Upper lobe of right lung (tissue), 1 donor: ENCODE data around the gene KRTAP10-4. TPM values are rescaled to one million over a fixed set of nuclear protein-coding genes. Genes with fewer than 3 reads are reported as not detected.

Experiments
- ATAC-seq: fragments of 200-7000 bp; cut with Tn5 transposase; one replicate; pipeline ENCODE4 v1.9.1; 2020; ENCODE audit warnings: mild to moderate bottlenecking, moderate library complexity
- DNase-seq: peaks from one replicate; pipeline ENCODE4 v3.0.0-alpha.2; 2020
- H3K27ac ChIP-seq: fragments of 200-600 bp; one replicate; pipeline ENCODE4 v1.8.0; 2022
- H3K27me3 ChIP-seq: fragments of 200-600 bp; one replicate; pipeline ENCODE4 v1.8.0; 2022; ENCODE audit warnings: mild to moderate bottlenecking
- H3K36me3 ChIP-seq: fragments of 200-600 bp; one replicate; pipeline ENCODE4 v1.8.0; 2022
- H3K4me1 ChIP-seq: fragments of 200-600 bp; one replicate; pipeline ENCODE4 v1.8.0; 2022
- H3K4me3 ChIP-seq: fragments of 200-600 bp; one replicate; pipeline ENCODE4 v1.8.0; 2022; ENCODE audit warnings: mild to moderate bottlenecking
- H3K9me3 ChIP-seq: fragments of 200-600 bp; one replicate; pipeline ENCODE4 v1.8.0; 2022
- CTCF ChIP-seq: fragments of 200-600 bp; IDR thresholded peaks from one replicate; pipeline ENCODE4 v1.8.0; 2022; ENCODE audit warnings: antibody characterized with exemption
- intact Hi-C: fragments of 100-400 bp; cut with DNase I; formaldehyde crosslinking; loops from one replicate; pipeline ENCODE4 v1.11.0; 2022
- total RNA-seq: library from RNA; stranded (reverse); fragmentation: NEBNext Ultra II Directional; extraction: Animal tissue kit (Norgen Biotek cat#: 25700); gene quantifications from one replicate; pipeline ENCODE4 v1.2.1, GENCODE V29; 2021
- donor health status: DM: no; HTN: yes; CAD: no; lungs with severe emphysema.

Gene KRTAP10-4
- total RNA-seq, 1 donor from 2014 or later = not detected

- ATAC-seq (no peak), DNase-seq (peak; percentile 52)
- no peak for TF ChIP-seq CTCF
- peaks cover 4% of the 10 kb centered on the region for H3K27me3 ChIP-seq
- no peaks in the 10 kb centered on the region for H3K36me3 ChIP-seq
- H3K9me3 ChIP-seq = no peaks in the 10 kb centered on the region
- intact Hi-C loops = no loop called here
- H3K4me3 ChIP-seq = no peak within 1 kb of the TSS
- H3K4me1 ChIP-seq = no peaks in the 10 kb centered on the region
- no peak within 1 kb of the TSS for H3K27ac ChIP-seq
Observed at GRCh38 chr21:44539991-44540666, 33.4 kb upstream of the KRTAP10-4 start, which contains the start of gene KRTAP10-1. TSS of gene KRTAP10-1 (minus strand) at chr21:44540195. CDS start at chr21:44540150, 45 bp downstream.

- Histone ChIP-seq H3K4me1 (no peaks in the 10 kb centered on the region), H3K36me3 (no peaks in the 10 kb centered on the region), H3K27me3 (peaks cover 4% of the 10 kb centered on the region), H3K27ac (no peak overlapping the region), H3K9me3 (no peaks in the 10 kb centered on the region), H3K4me3 (no peak overlapping the region)
- intact Hi-C loops = no loop called here
- no peak for ATAC-seq
- DNase-seq = no peak
- TF ChIP-seq CTCF = no peak
Observed at GRCh38 chr21:44540741-44541288, 32.7 kb upstream of the KRTAP10-4 start.

GRCh38 chr21:44542716-44543115 is 30.8 kb upstream of the KRTAP10-4 start:
- H3K9me3 ChIP-seq = no peaks in the 10 kb centered on the region
- no peak for DNase-seq
- intact Hi-C loops = no loop called here

GRCh38 chr21:44544566-44544965 is 29.0 kb upstream of the KRTAP10-4 start:
- H3K9me3 ChIP-seq = no peaks in the 10 kb centered on the region
- no peak for DNase-seq

More at GRCh38 chr21:44542716-44543115, 30.8 kb upstream of the KRTAP10-4 start:
- Histone ChIP-seq H3K4me1 (no peaks in the 10 kb centered on the region), H3K4me3 (no peak overlapping the region), H3K36me3 (no peaks in the 10 kb centered on the region), H3K27me3 (peaks cover 7% of the 10 kb centered on the region), H3K27ac (no peak overlapping the region)
- no peak for TF ChIP-seq CTCF
- ATAC-seq = no peak

GRCh38 chr21:44547656-44548331 is 25.7 kb upstream of the KRTAP10-4 start:
- Histone ChIP-seq H3K9me3 (no peaks in the 10 kb centered on the region), H3K36me3 (no peaks in the 10 kb centered on the region), H3K4me1 (no peaks in the 10 kb centered on the region), H3K27me3 (peaks cover 13% of the 10 kb centered on the region), H3K27ac (no peak overlapping the region), H3K4me3 (no peak overlapping the region)
- intact Hi-C loops = no loop called here
- TF ChIP-seq CTCF = no peak
- peak; percentile 32 for DNase-seq
- peak; percentile 24 for ATAC-seq

More at GRCh38 chr21:44544566-44544965, 29.0 kb upstream of the KRTAP10-4 start:
- Histone ChIP-seq H3K36me3 (no peaks in the 10 kb centered on the region), H3K4me1 (no peaks in the 10 kb centered on the region), H3K4me3 (no peak overlapping the region), H3K27ac (no peak overlapping the region), H3K27me3 (peaks cover 16% of the 10 kb centered on the region)
- no peak for ATAC-seq
- TF ChIP-seq CTCF = no peak
- intact Hi-C loops = no loop called here
